Endothelial cell of umbilical vein (primary cell): Measurements from ENCODE around the gene KRTAP1-3. TPM values are rescaled to one million over a fixed set of nuclear protein-coding genes. Genes with fewer than 3 reads are reported as not detected.
"Not testable (repeated sequence)": the region's sequence is repeated elsewhere in the genome, so short reads cannot be mapped to it uniquely, and the experiment has no call there.

Experiments
- BruUV-seq: library from RNA; stranded (reverse); fragments of 400-500 nt; replicated peaks from 2 replicates; lab custom pipeline; 2021; lab: Mats Ljungman, UMichigan
- CTCF ChIA-PET: fragments of 300-600, 350-600 bp; sonication (Branson Sonifier 250); formaldehyde crosslinking; loops from one replicate; lab custom pipeline; 2021; ENCODE audit warnings: antibody characterized with exemption, inconsistent platforms; lab: Charles Lee
- POLR2A ChIA-PET: fragments of 300-600, 350-600 bp; sonication (Branson Sonifier 250); formaldehyde crosslinking; loops from one replicate; lab custom pipeline; 2021; ENCODE audit warnings: antibody characterized with exemption, inconsistent platforms; lab: Charles Lee
- DNase-seq: peaks from one replicate; pipeline ENCODE4 v3.0.0-alpha.2; 2011; ENCODE audit warnings: low read depth, low spot score
- FAIRE-seq: peaks from 2 replicates; lab custom pipeline; 2011; peaks lifted over from hg19 to GRCh38; lab: Jason Lieb, UNC
- H2AFZ ChIP-seq: 2 replicates; pipeline ENCODE4 v1.6.0; 2012; ENCODE audit warnings: low read depth, low read length, control low read depth, inconsistent platforms
- H3K27ac ChIP-seq: 2 replicates; pipeline ENCODE4 v1.5.1; 2011; ENCODE audit warnings: low read depth, mild to moderate bottlenecking, control low read depth, low read length, moderate library complexity; ENCODE audit not compliant: insufficient read depth
- H3K27me3 ChIP-seq, 2 experiments: 2 replicates each; pipeline versions ENCODE4 v1.6.0 to v1.6.1; 2011; ENCODE audit warnings: low read length in 2 of 2, mixed read lengths in 1 of 2; ENCODE audit not compliant: control insufficient read depth in 2 of 2, insufficient read depth in 2 of 2
- H3K36me3 ChIP-seq, 2 experiments: 2 replicates in 1 of 2; 3 replicates in 1 of 2; pipeline ENCODE4 v1.5.1; 2011; ENCODE audit warnings: low read length in 2 of 2, mild to moderate bottlenecking in 1 of 2, moderate library complexity in 1 of 2; ENCODE audit not compliant: control insufficient read depth in 2 of 2, insufficient read depth in 2 of 2; ENCODE audit errors: extremely low read depth in 1 of 2
- H3K4me1 ChIP-seq: 3 replicates; pipeline ENCODE4 v1.5.1; 2011; ENCODE audit warnings: mild to moderate bottlenecking, low read length; ENCODE audit not compliant: control insufficient read depth, insufficient read depth; ENCODE audit errors: extremely low read depth
- H3K4me2 ChIP-seq: 2 replicates; pipeline ENCODE4 v1.6.1; 2011; ENCODE audit warnings: low read length, control low read depth, mixed read lengths; ENCODE audit not compliant: insufficient read depth
- H3K4me3 ChIP-seq, 3 experiments: fragments of 200-600 bp in 1 of 3; sonication (generic), shearing (Covaris generic) in 1 of 3; replicated peaks in 1 of 3; 2 replicates each; pipeline ENCODE4 v1.5.1; 2011 to 2016; ENCODE audit warnings: control low read depth in 3 of 3, low read length in 3 of 3, mild to moderate bottlenecking in 2 of 3, inconsistent platforms in 1 of 3, low read depth in 1 of 3, moderate library complexity in 1 of 3; ENCODE audit not compliant: insufficient read depth in 1 of 3
- H3K79me2 ChIP-seq: 2 replicates; pipeline ENCODE4 v1.6.0; 2012; ENCODE audit warnings: low read length, inconsistent platforms; ENCODE audit not compliant: control insufficient read depth, insufficient read depth
- H3K9ac ChIP-seq: replicated peaks from 2 replicates; pipeline ENCODE3; 2011; ENCODE audit warnings: low read length, control low read depth; ENCODE audit not compliant: insufficient read depth; ENCODE audit errors: extremely low read depth
- H3K9me1 ChIP-seq: replicated peaks from 3 replicates; pipeline ENCODE4 v1.6.0; 2011; ENCODE audit warnings: mild to moderate bottlenecking, low read length; ENCODE audit not compliant: control insufficient read depth, insufficient read depth; ENCODE audit errors: extremely low read depth
- H3K9me3 ChIP-seq: replicated peaks from 2 replicates; pipeline ENCODE4 v1.5.1; 2012; ENCODE audit warnings: low read length, inconsistent platforms; ENCODE audit not compliant: control insufficient read depth, insufficient read depth
- H4K20me1 ChIP-seq: replicated peaks from 2 replicates; pipeline ENCODE3; 2011; ENCODE audit warnings: mild to moderate bottlenecking, low read length; ENCODE audit not compliant: control insufficient read depth, insufficient read depth; ENCODE audit errors: extremely low read depth
- EZH2 ChIP-seq: IDR thresholded peaks from 2 replicates; pipeline ENCODE4 v1.6.1; 2012; ENCODE audit warnings: borderline replicate concordance, low read depth, mild to moderate bottlenecking, moderate library complexity, low read length, inconsistent platforms; ENCODE audit not compliant: severe bottlenecking
- FOS ChIP-seq: IDR thresholded peaks from 2 replicates; pipeline ENCODE4 v1.6.1; 2011; ENCODE audit warnings: mild to moderate bottlenecking, low read length, moderate library complexity, borderline replicate concordance; ENCODE audit not compliant: insufficient read depth
- GATA2 ChIP-seq: IDR thresholded peaks from 2 replicates; pipeline ENCODE4 v1.7.0; 2011; ENCODE audit warnings: low read depth, mild to moderate bottlenecking, moderate library complexity, mixed read lengths, low read length; ENCODE audit not compliant: insufficient read length, insufficient read depth
- JUN ChIP-seq: IDR thresholded peaks from 2 replicates; pipeline ENCODE4 v1.6.1; 2011; ENCODE audit warnings: borderline replicate concordance, low read depth; ENCODE audit not compliant: insufficient read length, insufficient read depth
- MAX ChIP-seq: IDR thresholded peaks from 2 replicates; pipeline ENCODE4 v1.6.1; 2011; ENCODE audit not compliant: insufficient read depth, insufficient read length
- MYC ChIP-seq: IDR thresholded peaks from one replicate; pipeline ENCODE4 v1.6.1; 2011; ENCODE audit warnings: mild to moderate bottlenecking, low read depth, low read length
- POLR2A ChIP-seq: IDR thresholded peaks from 2 replicates; pipeline ENCODE4 v1.6.1; 2012; ENCODE audit warnings: low read depth, mild to moderate bottlenecking, control low read depth, low read length
- POLR2AphosphoS5 ChIP-seq: IDR thresholded peaks from 2 replicates; pipeline ENCODE4 v1.6.1; 2012; ENCODE audit warnings: low read depth, mild to moderate bottlenecking, control low read depth, low read length, moderate library complexity; ENCODE audit not compliant: insufficient read depth
- dilution Hi-C: fragments of 300-500 bp; cut with MboI; formaldehyde crosslinking; loops from one replicate; pipeline ENCODE4 v1.15.0; 2019; ENCODE audit warnings: low sequenced_read_pairs; ENCODE audit not compliant: extremely low pct_ligation_motif_present
- intact Hi-C: fragments of 100-400 bp; cut with micrococcal nuclease; formaldehyde crosslinking; loops from one replicate; pipeline ENCODE4 v1.10.0; 2022
- polyA plus RNA-seq, 4 experiments: library from polyadenylated mRNA; depleted of rRNA in 3 of 4; stranded (reverse) in 3 of 4; unstranded in 1 of 4; fragments of >200 nt; gene quantifications; 2 replicates each; pipeline versions ENCODE4 v1.2.1 to v1.2.3, GENCODE V29; 2011 to 2012; ENCODE audit warnings: missing spikeins in 1 of 4
- total RNA-seq: library from RNA; stranded (reverse); gene quantifications from 2 replicates; pipeline ENCODE4 v1.2.3, GENCODE V29; 2021
- TF ChIP-seq, protein P1 (sequence below), 2 donors: IDR thresholded peaks; 1 replicate in 1 of 2; 2 replicates in 1 of 2; pipeline ENCODE4 v1.5.1; 2011; ENCODE audit warnings: low read length in 2 of 2, mild to moderate bottlenecking in 2 of 2, moderate library complexity in 2 of 2, control low read depth in 1 of 2, inconsistent platforms in 1 of 2, low read depth in 1 of 2; ENCODE audit not compliant: insufficient read depth in 1 of 2; ENCODE audit errors: extremely low read depth in 1 of 2

KRTAP1-3 gene
- total and polyA plus RNA-seq, 2 donors (not counting 3 experiments of a cell fraction or from before 2014, with no cell fraction given), result not detected

- H4K20me1 ChIP-seq, result no peaks in the 10 kb centered on the region
- no TSS peak for BruUV-seq
- peaks cover 4 to 5% of the 10 kb centered on the region in 2 experiments for H3K27me3 ChIP-seq
- no peaks in the 10 kb centered on the region for H3K9me3 ChIP-seq
- H3K4me1 ChIP-seq, result no peaks in the 10 kb centered on the region
- no peak within 1 kb of the TSS for H3K27ac ChIP-seq
- no peak for FAIRE-seq
- CTCF ChIA-PET, result no interaction called here
- POLR2A ChIA-PET, result no interaction called here
- dilution Hi-C loops (no loop called here), intact Hi-C loops (no loop called here)
- H3K9me1 ChIP-seq, result no peaks in the 10 kb centered on the region
- no peak within 1 kb of the TSS for H3K4me3 ChIP-seq
- no peaks in the 10 kb centered on the region for H3K36me3 ChIP-seq
- H2AFZ ChIP-seq, result no peak within 1 kb of the TSS
- no peaks in the 10 kb centered on the region for H3K79me2 ChIP-seq
- no peak within 1 kb of the TSS for H3K4me2 ChIP-seq
- no peak for DNase-seq
- TF ChIP-seq POLR2A (no peak), MYC (no peak), MAX (no peak), GATA2 (no peak), JUN (no peak), FOS (no peak), EZH2 (no peak), POLR2AphosphoS5 (no peak)
- TF ChIP-seq, protein P1, sequence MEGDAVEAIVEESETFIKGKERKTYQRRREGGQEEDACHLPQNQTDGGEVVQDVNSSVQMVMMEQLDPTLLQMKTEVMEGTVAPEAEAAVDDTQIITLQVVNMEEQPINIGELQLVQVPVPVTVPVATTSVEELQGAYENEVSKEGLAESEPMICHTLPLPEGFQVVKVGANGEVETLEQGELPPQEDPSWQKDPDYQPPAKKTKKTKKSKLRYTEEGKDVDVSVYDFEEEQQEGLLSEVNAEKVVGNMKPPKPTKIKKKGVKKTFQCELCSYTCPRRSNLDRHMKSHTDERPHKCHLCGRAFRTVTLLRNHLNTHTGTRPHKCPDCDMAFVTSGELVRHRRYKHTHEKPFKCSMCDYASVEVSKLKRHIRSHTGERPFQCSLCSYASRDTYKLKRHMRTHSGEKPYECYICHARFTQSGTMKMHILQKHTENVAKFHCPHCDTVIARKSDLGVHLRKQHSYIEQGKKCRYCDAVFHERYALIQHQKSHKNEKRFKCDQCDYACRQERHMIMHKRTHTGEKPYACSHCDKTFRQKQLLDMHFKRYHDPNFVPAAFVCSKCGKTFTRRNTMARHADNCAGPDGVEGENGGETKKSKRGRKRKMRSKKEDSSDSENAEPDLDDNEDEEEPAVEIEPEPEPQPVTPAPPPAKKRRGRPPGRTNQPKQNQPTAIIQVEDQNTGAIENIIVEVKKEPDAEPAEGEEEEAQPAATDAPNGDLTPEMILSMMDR (IDR thresholded peaks at IDR 0.05; ENCODE audit: extremely low read depth in 1 of 2, insufficient read depth in 1 of 2, low read depth in 1 of 2, low read length in 2 of 2), result no peak
- no peak within 1 kb of the TSS for H3K9ac ChIP-seq
These were observed 31.4 kb upstream of the KRTAP1-3 start, which contains the start of gene KRTAP2-4 for GRCh38 chr17:41065829-41066624. KRTAP2-4 (minus strand) TSS chr17:41065879; CDS start chr17:41065845, 34 bp downstream.

DNA sequence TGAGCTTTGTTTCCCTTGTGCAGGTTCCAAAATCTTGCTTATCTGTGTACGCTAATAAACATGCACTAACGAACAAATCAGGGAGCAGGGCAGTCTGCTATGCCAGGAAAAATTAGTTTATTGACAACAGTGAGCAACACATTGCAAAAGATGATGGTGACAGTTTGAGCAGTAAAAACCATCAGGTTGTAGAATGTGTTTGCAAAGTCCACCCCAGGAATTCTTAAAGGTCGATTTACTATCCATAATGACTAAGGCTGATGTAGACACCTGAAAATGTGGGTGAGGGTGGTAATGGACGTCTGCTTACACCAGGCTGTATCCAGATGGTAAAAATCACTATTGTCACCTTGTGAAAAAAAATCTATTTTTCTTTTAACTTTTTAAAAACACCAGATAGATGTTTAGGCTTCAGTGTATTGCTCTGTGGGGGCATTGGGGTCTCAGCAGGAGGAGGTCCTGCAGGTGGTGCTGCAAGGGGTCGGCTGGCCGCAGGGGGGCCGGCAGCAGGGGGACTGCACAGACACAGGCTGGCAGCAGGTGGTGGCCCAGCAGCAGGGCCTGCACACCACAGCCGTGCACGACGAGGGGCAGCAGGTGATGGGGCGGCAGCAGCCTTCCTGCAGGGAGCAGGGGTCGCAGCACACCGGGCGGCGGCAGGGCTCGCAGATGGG is 30.5 kb upstream of the KRTAP1-3 start:
- dilution Hi-C loops, H4K20me1 ChIP-seq, H3K4me1 ChIP-seq, H3K36me3 ChIP-seq, DNase-seq, CTCF ChIA-PET, intact Hi-C loops, H2AFZ ChIP-seq, H3K27ac ChIP-seq, H3K4me3 ChIP-seq, H3K27me3 ChIP-seq, FAIRE-seq, H3K9ac ChIP-seq, BruUV-seq, H3K79me2 ChIP-seq, POLR2A ChIA-PET, H3K9me1 ChIP-seq, H3K9me3 ChIP-seq, H3K4me2 ChIP-seq: not testable (repeated sequence)
